Neural cell (in vitro differentiated cells): ENCODE measurements around the gene TECPR1. TPM values are rescaled to one million over a fixed set of nuclear protein-coding genes. Genes with fewer than 3 reads are reported as not detected.

Experiments
- H2AFZ ChIP-seq: fragments of 200-600, 300-800 bp; sonication (generic), shearing (Covaris generic); 2 replicates; pipeline ENCODE4 v1.6.0; 2014; ENCODE audit warnings: low read depth, mild to moderate bottlenecking, antibody characterized with exemption, low read length, moderate library complexity
- H3F3A ChIP-seq: fragments of 200-600 bp; shearing (Covaris generic); 2 replicates; pipeline ENCODE4 v1.6.1; 2016; ENCODE audit warnings: mild to moderate bottlenecking, moderate library complexity, mixed read lengths, antibody characterized with exemption, low read length; ENCODE audit not compliant: insufficient read depth, poor library complexity, severe bottlenecking
- H3K27ac ChIP-seq: fragments of 200-600, 300-800 bp; sonication (generic), shearing (Covaris generic); 2 replicates; pipeline ENCODE4 v1.5.1; 2014; ENCODE audit warnings: mild to moderate bottlenecking, low read length, moderate library complexity
- H3K27me3 ChIP-seq: fragments of 300-800, 200-600 bp; sonication (generic), shearing (Covaris generic); 2 replicates; pipeline ENCODE4 v1.6.0; 2014; ENCODE audit warnings: mild to moderate bottlenecking, low read depth, low read length, moderate library complexity; ENCODE audit not compliant: insufficient read depth
- H3K36me3 ChIP-seq: fragments of 300-800, 200-600 bp; sonication (generic), shearing (Covaris generic); 2 replicates; pipeline ENCODE4 v1.5.1; 2014; ENCODE audit warnings: mild to moderate bottlenecking, antibody characterized with exemption, low read length, moderate library complexity; ENCODE audit not compliant: insufficient read depth
- H3K4me2 ChIP-seq: fragments of 300-800, 200-600 bp; sonication (generic), shearing (Covaris generic); 2 replicates; pipeline ENCODE4 v1.6.0; 2014; ENCODE audit warnings: mild to moderate bottlenecking, low read length
- H3K4me3 ChIP-seq: fragments of 300-800, 200-600 bp; sonication (generic), shearing (Covaris generic); 2 replicates; pipeline ENCODE4 v1.5.1; 2014; ENCODE audit warnings: mild to moderate bottlenecking, low read length, moderate library complexity
- H3K79me2 ChIP-seq: fragments of 200-600 bp; shearing (Covaris generic); replicated peaks from 2 replicates; pipeline ENCODE4 v1.6.0; 2014; ENCODE audit warnings: mild to moderate bottlenecking, low read length, moderate library complexity; ENCODE audit not compliant: insufficient read depth
- H3K9ac ChIP-seq: fragments of 300-800, 200-600 bp; sonication (generic), shearing (Covaris generic); 2 replicates; pipeline ENCODE4 v1.6.1; 2016; ENCODE audit warnings: mild to moderate bottlenecking, low read length, mixed read lengths
- H3K9me2 ChIP-seq: fragments of 200-600 bp; shearing (Covaris generic); 2 replicates; pipeline ENCODE4 v1.6.1; 2016; ENCODE audit warnings: mild to moderate bottlenecking, low read length, mixed read lengths; ENCODE audit not compliant: insufficient read depth
- H3K9me3 ChIP-seq: fragments of 200-600, 300-800 bp; sonication (generic), shearing (Covaris generic); 2 replicates; pipeline ENCODE4 v1.6.1; 2016; ENCODE audit warnings: mild to moderate bottlenecking, mixed run types, low read length, moderate library complexity, mixed read lengths
- H4K20me1 ChIP-seq: fragments of 200-600 bp; shearing (Covaris generic); 2 replicates; pipeline ENCODE4 v1.6.1; 2016; ENCODE audit warnings: mild to moderate bottlenecking, mixed run types; ENCODE audit not compliant: insufficient read depth
- EP300 ChIP-seq: fragments of 450-650 bp; conservative IDR thresholded peaks from 2 replicates; pipeline ENCODE4 v1.6.1; 2014; ENCODE audit warnings: antibody characterized with exemption, mild to moderate bottlenecking, moderate library complexity; ENCODE audit not compliant: poor library complexity, severe bottlenecking
- EZH2 ChIP-seq: fragments of 200-600, 300-800 bp; shearing (Covaris generic), sonication (generic); IDR thresholded peaks from 2 replicates; pipeline ENCODE4 v1.6.1; 2014; ENCODE audit warnings: antibody characterized with exemption, low read length, borderline replicate concordance, mild to moderate bottlenecking; ENCODE audit not compliant: insufficient read depth, poor library complexity, severe bottlenecking
- MXI1 ChIP-seq: fragments of 450-650 bp; conservative IDR thresholded peaks from 2 replicates; pipeline ENCODE4 v1.6.1; 2014; ENCODE audit warnings: antibody characterized with exemption, mild to moderate bottlenecking; ENCODE audit not compliant: poor library complexity, severe bottlenecking
- POLR2AphosphoS5 ChIP-seq: IDR thresholded peaks from 2 replicates; pipeline ENCODE4 v1.6.1; 2012
- RAD21 ChIP-seq: fragments of 450-650 bp; conservative IDR thresholded peaks from 2 replicates; pipeline ENCODE4 v1.6.1; 2014; ENCODE audit warnings: antibody characterized with exemption, mild to moderate bottlenecking, moderate library complexity
- SMC3 ChIP-seq: fragments of 450-650 bp; conservative IDR thresholded peaks from 2 replicates; pipeline ENCODE4 v1.6.1; 2014; ENCODE audit warnings: antibody characterized with exemption, mild to moderate bottlenecking, moderate library complexity; ENCODE audit not compliant: poor library complexity
- TAF1 ChIP-seq: IDR thresholded peaks from 2 replicates; pipeline ENCODE4 v1.6.1; 2012; ENCODE audit warnings: low read depth
- polyA plus RNA-seq: library from polyadenylated mRNA; depleted of rRNA; stranded (reverse); fragments of >200 nt; gene quantifications from 2 replicates; pipeline ENCODE4 v1.2.3, GENCODE V29; 2014
- TF ChIP-seq, protein P1 (sequence below): IDR thresholded peaks from 2 replicates; pipeline ENCODE4 v1.6.1; 2012; ENCODE audit warnings: borderline replicate concordance
- TF ChIP-seq, protein P2 (sequence below): fragments of 450-650 bp; IDR thresholded peaks from 2 replicates; pipeline ENCODE4 v1.5.1; 2014; ENCODE audit warnings: antibody characterized with exemption, mild to moderate bottlenecking, moderate library complexity; ENCODE audit not compliant: poor library complexity, severe bottlenecking

Gene TECPR1
- polyA plus RNA-seq, 1 donor from 2014 or later = 46.6 TPM

DNA sequence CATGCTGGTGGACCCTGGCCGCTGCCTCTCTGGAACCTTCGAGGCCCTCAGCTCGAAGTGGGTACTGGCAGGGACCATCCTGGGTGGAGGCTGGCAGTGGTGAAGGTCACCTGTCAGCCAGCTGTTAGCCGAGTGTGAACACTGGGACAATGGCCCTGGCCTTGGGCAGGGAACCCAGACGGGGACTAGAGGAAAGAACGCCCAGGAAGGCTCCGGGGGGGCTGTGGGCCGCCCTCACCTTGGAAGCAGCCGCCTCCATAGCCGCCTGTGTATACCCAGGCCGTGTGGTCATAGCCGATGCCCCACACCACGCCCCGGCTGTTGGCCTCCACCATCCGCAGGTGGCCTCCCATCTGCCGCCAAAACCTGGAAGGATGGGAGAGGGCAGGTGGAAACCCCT is 23.2 kb downstream of the TECPR1 start:
- Histone ChIP-seq H3K36me3 (no peaks in the 10 kb centered on the region), H2AFZ (no peak overlapping the region), H3K4me3 (no peak overlapping the region), H3K9me3 (no peaks in the 10 kb centered on the region), H3K79me2 (no peaks in the 10 kb centered on the region), H3K27me3 (no peaks in the 10 kb centered on the region), H3K9me2 (no peaks in the 10 kb centered on the region), H4K20me1 (no peaks in the 10 kb centered on the region), H3F3A (no peaks in the 10 kb centered on the region), H3K9ac (no peak overlapping the region), H3K4me2 (no peak overlapping the region), H3K27ac (no peak overlapping the region)
- TF ChIP-seq TAF1 = no peak
- no peak for TF ChIP-seq MXI1
- TF ChIP-seq EZH2 = no peak
- no peak for TF ChIP-seq POLR2AphosphoS5
- TF ChIP-seq, protein P1, sequence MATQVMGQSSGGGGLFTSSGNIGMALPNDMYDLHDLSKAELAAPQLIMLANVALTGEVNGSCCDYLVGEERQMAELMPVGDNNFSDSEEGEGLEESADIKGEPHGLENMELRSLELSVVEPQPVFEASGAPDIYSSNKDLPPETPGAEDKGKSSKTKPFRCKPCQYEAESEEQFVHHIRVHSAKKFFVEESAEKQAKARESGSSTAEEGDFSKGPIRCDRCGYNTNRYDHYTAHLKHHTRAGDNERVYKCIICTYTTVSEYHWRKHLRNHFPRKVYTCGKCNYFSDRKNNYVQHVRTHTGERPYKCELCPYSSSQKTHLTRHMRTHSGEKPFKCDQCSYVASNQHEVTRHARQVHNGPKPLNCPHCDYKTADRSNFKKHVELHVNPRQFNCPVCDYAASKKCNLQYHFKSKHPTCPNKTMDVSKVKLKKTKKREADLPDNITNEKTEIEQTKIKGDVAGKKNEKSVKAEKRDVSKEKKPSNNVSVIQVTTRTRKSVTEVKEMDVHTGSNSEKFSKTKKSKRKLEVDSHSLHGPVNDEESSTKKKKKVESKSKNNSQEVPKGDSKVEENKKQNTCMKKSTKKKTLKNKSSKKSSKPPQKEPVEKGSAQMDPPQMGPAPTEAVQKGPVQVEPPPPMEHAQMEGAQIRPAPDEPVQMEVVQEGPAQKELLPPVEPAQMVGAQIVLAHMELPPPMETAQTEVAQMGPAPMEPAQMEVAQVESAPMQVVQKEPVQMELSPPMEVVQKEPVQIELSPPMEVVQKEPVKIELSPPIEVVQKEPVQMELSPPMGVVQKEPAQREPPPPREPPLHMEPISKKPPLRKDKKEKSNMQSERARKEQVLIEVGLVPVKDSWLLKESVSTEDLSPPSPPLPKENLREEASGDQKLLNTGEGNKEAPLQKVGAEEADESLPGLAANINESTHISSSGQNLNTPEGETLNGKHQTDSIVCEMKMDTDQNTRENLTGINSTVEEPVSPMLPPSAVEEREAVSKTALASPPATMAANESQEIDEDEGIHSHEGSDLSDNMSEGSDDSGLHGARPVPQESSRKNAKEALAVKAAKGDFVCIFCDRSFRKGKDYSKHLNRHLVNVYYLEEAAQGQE = no peak
- no peak for TF ChIP-seq RAD21
- no peak for TF ChIP-seq EP300
- TF ChIP-seq, protein P2, sequence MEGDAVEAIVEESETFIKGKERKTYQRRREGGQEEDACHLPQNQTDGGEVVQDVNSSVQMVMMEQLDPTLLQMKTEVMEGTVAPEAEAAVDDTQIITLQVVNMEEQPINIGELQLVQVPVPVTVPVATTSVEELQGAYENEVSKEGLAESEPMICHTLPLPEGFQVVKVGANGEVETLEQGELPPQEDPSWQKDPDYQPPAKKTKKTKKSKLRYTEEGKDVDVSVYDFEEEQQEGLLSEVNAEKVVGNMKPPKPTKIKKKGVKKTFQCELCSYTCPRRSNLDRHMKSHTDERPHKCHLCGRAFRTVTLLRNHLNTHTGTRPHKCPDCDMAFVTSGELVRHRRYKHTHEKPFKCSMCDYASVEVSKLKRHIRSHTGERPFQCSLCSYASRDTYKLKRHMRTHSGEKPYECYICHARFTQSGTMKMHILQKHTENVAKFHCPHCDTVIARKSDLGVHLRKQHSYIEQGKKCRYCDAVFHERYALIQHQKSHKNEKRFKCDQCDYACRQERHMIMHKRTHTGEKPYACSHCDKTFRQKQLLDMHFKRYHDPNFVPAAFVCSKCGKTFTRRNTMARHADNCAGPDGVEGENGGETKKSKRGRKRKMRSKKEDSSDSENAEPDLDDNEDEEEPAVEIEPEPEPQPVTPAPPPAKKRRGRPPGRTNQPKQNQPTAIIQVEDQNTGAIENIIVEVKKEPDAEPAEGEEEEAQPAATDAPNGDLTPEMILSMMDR = no peak
- TF ChIP-seq SMC3 = no peak

DNA sequence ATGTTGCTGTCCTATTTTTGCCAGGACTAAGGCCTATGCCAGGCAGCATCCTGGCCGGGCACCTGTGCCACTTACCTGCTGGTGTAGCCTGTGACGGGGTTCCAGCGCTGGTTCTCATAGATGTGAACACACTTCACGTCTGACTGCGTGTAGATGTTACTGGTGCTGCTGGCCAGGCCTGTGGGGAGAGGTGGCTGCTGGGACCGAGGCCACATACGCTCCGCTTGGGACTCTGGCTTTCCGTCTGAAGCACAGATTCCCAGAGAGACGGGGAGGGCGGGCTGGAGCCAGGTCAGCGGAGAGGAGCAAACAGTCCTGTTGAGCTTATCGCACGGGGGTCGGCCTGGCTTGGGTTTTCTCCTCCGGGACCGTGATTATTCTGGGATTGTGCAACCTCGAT is 24.1 kb downstream of the TECPR1 start:
- no peaks in the 10 kb centered on the region for H3K27me3 ChIP-seq
- TF ChIP-seq, protein P2 = no peak
- TF ChIP-seq EZH2 (no peak), RAD21 (no peak), EP300 (no peak), TAF1 (no peak), POLR2AphosphoS5 (no peak), MXI1 (no peak), SMC3 (no peak)
- TF ChIP-seq, protein P1 = no peak
- H3K4me3 ChIP-seq = no peak overlapping the region
- H3K9me2 ChIP-seq = no peaks in the 10 kb centered on the region
- no peak overlapping the region for H2AFZ ChIP-seq
- no peak overlapping the region for H3K27ac ChIP-seq
- H3K9me3 ChIP-seq = no peaks in the 10 kb centered on the region
- no peak overlapping the region for H3K4me2 ChIP-seq
- H3K79me2 ChIP-seq = no peaks in the 10 kb centered on the region
- no peaks in the 10 kb centered on the region for H4K20me1 ChIP-seq
- H3K36me3 ChIP-seq = no peaks in the 10 kb centered on the region
- H3K9ac ChIP-seq = no peak overlapping the region
- H3F3A ChIP-seq = no peaks in the 10 kb centered on the region
